ENCODE data around the gene HNRNPC.

- TF ChIP-seq CTCF (IDR thresholded peaks at IDR 0.05 in 2 of 3, conservative IDR thresholded peaks at IDR 0.05 in 1 of 3; ENCODE audit: insufficient read depth in 2 of 3, low read depth in 1 of 3, low read length in 3 of 3) (no peak), TFE3 (CRISPR knock-in tag; IDR thresholded peaks at IDR 0.05) (no peak), STAT5A (IDR thresholded peaks at IDR 0.05; ENCODE audit: borderline replicate concordance, low read length) (no peak), MAZ (CRISPR knock-in tag; conservative IDR thresholded peaks at IDR 0.05 in 1 of 2, IDR thresholded peaks at IDR 0.05 in 1 of 2) (no peak), ELK1 (CRISPR knock-in tag; IDR thresholded peaks at IDR 0.05) (no peak), POLR2A (conservative IDR thresholded peaks at IDR 0.05) (no peak), REST (IDR thresholded peaks at IDR 0.05; ENCODE audit: borderline replicate concordance) (no peak), REST (CRISPR knock-in tag; IDR thresholded peaks at IDR 0.05; ENCODE audit: low read depth) (no peak), PHF8 (IDR thresholded peaks at IDR 0.05; ENCODE audit: borderline replicate concordance, low read length) (no peak), ZNF140 (CRISPR knock-in tag; IDR thresholded peaks at IDR 0.05) (no peak), ZBTB8A (IDR thresholded peaks at IDR 0.05; ENCODE audit: partially characterized antibody) (no peak)
Measured at GRCh38 chr14:21215130-21215878, 53.9 kb downstream of the HNRNPC start.
